GM06990 (cell line): ENCODE results near the gene PSORS1C2.

Source experiments
- DNase-seq: peaks from one replicate; pipeline ENCODE4 v3.0.0-alpha.2; 2011; ENCODE audit not compliant: insufficient read length; ENCODE audit errors: extremely low read depth
- H3K27me3 ChIP-seq: replicated peaks from 2 replicates; pipeline ENCODE4 v1.6.0; 2011; ENCODE audit warnings: low read length; ENCODE audit not compliant: control insufficient read depth, insufficient read depth
- H3K36me3 ChIP-seq: 2 replicates; pipeline ENCODE4 v1.5.1; 2011; ENCODE audit warnings: low read length; ENCODE audit not compliant: control insufficient read depth, insufficient read depth
- H3K4me3 ChIP-seq: replicated peaks from 2 replicates; pipeline ENCODE4 v1.5.1; 2011; ENCODE audit warnings: low read depth, mild to moderate bottlenecking, control low read depth, low read length
- TF ChIP-seq, protein P1 (sequence below): IDR thresholded peaks from 2 replicates; pipeline ENCODE4 v1.5.1; 2011; ENCODE audit warnings: low read length, control low read depth, mild to moderate bottlenecking, inconsistent platforms; ENCODE audit not compliant: insufficient read depth, poor library complexity, severe bottlenecking

The PSORS1C2 gene

DNA sequence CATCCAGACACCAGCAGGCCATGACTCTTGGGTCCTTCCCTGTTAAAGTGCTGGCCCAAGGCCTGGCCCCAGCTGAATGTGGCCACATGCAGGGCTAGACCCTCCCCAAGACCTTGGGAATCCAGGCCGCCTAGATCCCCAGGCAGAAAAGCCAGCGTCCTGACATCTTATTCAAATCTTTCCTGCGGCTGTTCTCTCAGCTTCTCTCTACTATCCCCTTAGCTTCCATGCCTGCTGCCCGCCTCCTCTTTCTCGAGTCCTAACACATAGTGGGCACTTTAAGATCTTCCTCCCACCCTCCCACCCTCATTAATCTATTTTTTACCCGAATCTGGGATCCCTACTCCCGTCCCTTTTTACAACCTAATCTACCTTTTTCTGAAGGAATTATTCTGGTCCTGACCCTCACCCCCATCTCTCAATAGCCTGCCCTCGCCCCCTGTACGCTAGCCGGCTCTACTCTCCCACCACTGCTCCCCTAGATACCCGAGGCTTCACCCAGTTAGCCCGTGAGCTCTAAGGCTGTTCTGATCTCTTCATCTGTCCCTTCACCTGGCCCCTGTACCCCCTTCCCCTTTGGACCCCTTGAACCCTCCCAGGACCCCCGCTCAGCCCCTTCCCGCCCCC lies 18.8 kb upstream of the PSORS1C2 start, which contains the start of gene CCHCR1:
Gene CCHCR1 (minus strand): TSS at position 290 of the 627 bp plus-strand sequence. CDS start 202 bp downstream, at position 88.
- no peak for DNase-seq
- no peaks in the 10 kb centered on the region for H3K27me3 ChIP-seq
- H3K36me3 ChIP-seq: peaks cover 3% of the 10 kb centered on the region; the same call in 1 of the 2 replicates
- TF ChIP-seq, protein P1, sequence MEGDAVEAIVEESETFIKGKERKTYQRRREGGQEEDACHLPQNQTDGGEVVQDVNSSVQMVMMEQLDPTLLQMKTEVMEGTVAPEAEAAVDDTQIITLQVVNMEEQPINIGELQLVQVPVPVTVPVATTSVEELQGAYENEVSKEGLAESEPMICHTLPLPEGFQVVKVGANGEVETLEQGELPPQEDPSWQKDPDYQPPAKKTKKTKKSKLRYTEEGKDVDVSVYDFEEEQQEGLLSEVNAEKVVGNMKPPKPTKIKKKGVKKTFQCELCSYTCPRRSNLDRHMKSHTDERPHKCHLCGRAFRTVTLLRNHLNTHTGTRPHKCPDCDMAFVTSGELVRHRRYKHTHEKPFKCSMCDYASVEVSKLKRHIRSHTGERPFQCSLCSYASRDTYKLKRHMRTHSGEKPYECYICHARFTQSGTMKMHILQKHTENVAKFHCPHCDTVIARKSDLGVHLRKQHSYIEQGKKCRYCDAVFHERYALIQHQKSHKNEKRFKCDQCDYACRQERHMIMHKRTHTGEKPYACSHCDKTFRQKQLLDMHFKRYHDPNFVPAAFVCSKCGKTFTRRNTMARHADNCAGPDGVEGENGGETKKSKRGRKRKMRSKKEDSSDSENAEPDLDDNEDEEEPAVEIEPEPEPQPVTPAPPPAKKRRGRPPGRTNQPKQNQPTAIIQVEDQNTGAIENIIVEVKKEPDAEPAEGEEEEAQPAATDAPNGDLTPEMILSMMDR: no peak
- peak within 1 kb of the TSS; percentile 86 for H3K4me3 ChIP-seq

DNA sequence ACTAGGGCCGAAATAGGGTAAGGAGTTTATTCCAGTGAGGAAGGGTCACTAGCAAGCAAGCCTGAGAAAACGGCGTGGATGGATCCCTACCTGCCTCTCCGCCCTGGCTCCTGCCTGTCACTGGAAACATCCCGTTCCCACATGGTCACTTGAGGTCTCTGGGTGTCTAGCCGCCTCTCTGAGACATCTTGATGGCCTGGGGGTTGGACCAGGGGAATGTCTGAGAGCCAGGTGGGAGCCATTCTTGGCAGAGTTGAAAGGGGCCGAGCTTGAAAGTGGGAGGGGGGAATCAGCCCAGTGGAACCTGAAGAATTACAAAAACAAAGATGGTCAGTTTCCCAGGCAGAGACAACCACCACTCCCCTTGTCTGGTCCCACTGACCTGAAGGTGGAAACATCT lies 17.8 kb upstream of the PSORS1C2 start:
- H3K27me3 ChIP-seq: no peaks in the 10 kb centered on the region
- H3K4me3 ChIP-seq: no peak overlapping the region
- no peak for DNase-seq
- H3K36me3 ChIP-seq: no peaks in the 10 kb centered on the region; the same call in 1 of the 2 replicates
- TF ChIP-seq, protein P1: no peak

DNA sequence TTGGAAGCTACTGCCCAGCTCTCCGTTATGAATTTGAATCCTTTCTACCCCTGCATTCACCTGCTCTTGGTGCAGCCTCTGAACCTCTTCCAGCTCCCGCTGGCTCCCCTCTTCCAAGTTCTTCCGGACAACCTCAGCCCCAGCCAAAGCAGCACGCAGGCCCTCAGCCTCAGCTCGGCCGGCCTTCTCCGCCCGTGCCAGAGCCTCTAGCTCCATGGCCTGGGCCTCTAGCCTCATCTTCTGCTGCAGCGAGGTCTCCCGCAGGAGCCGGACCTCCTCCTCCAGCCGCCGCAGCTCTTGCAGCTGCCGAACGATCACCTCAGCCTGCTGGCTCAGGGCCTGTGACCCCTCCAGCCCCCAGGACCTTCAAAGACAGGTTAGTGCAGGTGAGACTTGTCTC lies 15.6 kb upstream of the PSORS1C2 start:
- Histone ChIP-seq H3K27me3 (no peaks in the 10 kb centered on the region), H3K36me3 (peaks cover 5% of the 10 kb centered on the region), H3K4me3 (no peak overlapping the region)
- TF ChIP-seq, protein P1: no peak
- DNase-seq: no peak

DNA sequence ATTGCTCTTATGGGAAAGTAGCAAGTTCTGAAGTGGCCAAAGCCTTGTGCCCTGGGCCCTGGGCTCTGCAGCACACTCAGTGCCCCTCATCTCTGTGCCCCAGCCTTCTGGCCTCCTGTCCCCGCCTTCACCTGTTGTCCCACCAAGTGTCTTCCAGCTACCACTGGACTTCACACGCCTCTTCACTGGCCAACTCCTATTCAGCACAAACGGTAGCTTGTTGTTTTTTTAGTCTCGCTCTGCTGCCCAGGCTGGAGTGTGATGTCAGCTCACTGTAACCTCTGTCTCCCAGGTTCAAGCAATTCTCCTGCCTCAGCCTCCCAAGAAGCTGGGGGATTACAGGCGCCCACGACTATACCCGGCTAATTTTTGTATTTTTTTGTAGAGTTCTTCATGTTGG lies 13.9 kb upstream of the PSORS1C2 start:
- DNase-seq: no peak
- Histone ChIP-seq H3K4me3 (no peak overlapping the region), H3K27me3 (no peaks in the 10 kb centered on the region), H3K36me3 (peaks cover 8% of the 10 kb centered on the region)
- TF ChIP-seq, protein P1: no peak

DNA sequence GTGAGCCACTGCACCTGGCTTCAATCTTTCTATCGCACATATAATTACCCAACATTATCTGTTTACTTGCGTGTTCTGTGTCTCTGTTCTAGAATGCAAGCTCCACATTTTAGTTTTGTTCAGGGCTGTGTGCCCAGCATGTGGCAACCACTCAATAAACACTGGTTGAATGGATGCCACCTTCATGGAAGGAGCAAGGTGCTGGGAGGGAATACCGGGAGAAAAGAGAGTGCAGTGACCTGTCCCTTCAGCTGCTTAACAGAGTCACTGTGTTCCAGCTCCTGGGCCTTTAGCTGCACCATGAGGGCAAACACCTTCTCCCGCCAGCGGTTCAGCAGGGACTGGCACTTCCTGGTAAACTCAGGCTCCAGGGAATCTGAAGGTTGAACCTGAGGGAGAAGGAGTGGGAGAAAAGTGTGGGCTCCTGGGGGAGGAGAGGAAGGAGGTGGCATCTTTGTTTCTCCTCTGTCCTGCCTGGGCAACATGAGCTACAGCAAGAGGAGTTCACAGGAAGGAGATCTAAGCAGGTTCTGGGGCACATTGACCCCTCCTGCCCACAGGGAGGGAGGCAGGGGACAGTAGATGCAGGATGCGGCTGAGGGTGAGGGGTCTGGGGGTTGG lies 11.1 kb upstream of the PSORS1C2 start:
- Histone ChIP-seq H3K36me3 (peaks cover 8% of the 10 kb centered on the region), H3K27me3 (no peaks in the 10 kb centered on the region), H3K4me3 (no peak overlapping the region)
- TF ChIP-seq, protein P1: no peak
- DNase-seq: no peak
